ENCODE data around the gene FETUB.
"Not testable (repeated sequence)": the region's sequence is repeated elsewhere in the genome, so short reads cannot be mapped to it uniquely, and the experiment has no call there.

The FETUB gene

GRCh38 chr3:186670155-186670554 is 30.0 kb downstream of the FETUB start:
- no peak overlapping the region for H3K4me3 ChIP-seq (ENCODE audit: low read depth, low read length)
- DNase-seq (ENCODE audit: low read depth), result no peak
- no peak for TF ChIP-seq CTCF (conservative IDR thresholded peaks at IDR 0.05; ENCODE audit: low read depth, low read length)

- H3K4me3 ChIP-seq (ENCODE audit: low read depth, low read length), result no peak overlapping the region
- DNase-seq (ENCODE audit: low read depth), result no peak
- no peak for TF ChIP-seq CTCF (conservative IDR thresholded peaks at IDR 0.05; ENCODE audit: low read depth, low read length)
Measured at GRCh38 chr3:186671051-186671450, 30.9 kb downstream of the FETUB start.

DNA sequence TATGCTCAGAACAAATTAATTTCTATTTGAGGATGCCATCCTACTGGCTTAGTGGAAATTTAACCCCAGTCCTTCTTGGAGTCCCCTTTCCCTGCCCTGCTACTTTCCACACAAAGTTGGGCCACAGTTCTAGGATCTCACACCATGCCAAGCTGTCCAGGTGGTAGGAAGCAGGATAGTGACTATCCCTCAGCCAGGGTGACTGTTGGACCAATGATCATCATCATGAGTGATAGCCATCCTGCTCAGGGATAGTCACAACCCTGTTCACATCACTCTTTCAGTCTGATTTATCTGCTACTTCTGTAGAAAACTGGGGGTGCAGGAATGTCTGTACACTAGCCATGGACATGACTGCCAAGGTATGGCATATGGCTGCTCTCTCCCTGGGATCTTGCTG is 38.4 kb downstream of the FETUB start:
- no peak for TF ChIP-seq CTCF (conservative IDR thresholded peaks at IDR 0.05; ENCODE audit: low read depth, low read length)
- no peak for DNase-seq (ENCODE audit: low read depth)
- no peak overlapping the region for H3K4me3 ChIP-seq (ENCODE audit: low read depth, low read length)

DNA sequence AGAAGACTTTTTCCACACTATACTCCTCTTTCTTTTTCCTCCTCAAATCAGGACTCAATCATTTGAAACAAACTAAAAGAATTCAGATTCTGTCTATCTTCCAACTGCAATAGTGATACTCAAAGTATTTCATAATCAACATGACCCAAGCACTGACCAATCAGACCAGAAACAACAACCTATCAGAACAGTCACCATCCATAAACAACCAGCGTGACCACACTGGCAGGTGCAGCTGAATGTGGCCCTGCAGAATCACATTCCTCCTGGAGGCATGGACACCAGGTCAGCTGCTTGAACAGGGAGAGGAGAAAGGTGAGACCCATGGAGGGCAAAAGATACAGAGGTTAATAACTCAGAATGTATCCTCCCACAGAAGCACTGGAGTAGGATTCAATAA is 39.0 kb downstream of the FETUB start:
- H3K4me3 ChIP-seq (ENCODE audit: low read depth, low read length), result no peak overlapping the region
- no peak for DNase-seq (ENCODE audit: low read depth)
- TF ChIP-seq CTCF (conservative IDR thresholded peaks at IDR 0.05; ENCODE audit: low read depth, low read length), result no peak

GRCh38 chr3:186680869-186681268 is 40.7 kb downstream of the FETUB start:
- H3K4me3 ChIP-seq (ENCODE audit: low read depth, low read length), result no peak overlapping the region
- no peak for DNase-seq (ENCODE audit: low read depth)
- no peak for TF ChIP-seq CTCF (conservative IDR thresholded peaks at IDR 0.05; ENCODE audit: low read depth, low read length)

GRCh38 chr3:186682812-186683211 is 42.6 kb downstream of the FETUB start:
- no peak for TF ChIP-seq CTCF (conservative IDR thresholded peaks at IDR 0.05; ENCODE audit: low read depth, low read length)
- no peak overlapping the region for H3K4me3 ChIP-seq (ENCODE audit: low read depth, low read length)
- no peak for DNase-seq (ENCODE audit: low read depth)

DNA sequence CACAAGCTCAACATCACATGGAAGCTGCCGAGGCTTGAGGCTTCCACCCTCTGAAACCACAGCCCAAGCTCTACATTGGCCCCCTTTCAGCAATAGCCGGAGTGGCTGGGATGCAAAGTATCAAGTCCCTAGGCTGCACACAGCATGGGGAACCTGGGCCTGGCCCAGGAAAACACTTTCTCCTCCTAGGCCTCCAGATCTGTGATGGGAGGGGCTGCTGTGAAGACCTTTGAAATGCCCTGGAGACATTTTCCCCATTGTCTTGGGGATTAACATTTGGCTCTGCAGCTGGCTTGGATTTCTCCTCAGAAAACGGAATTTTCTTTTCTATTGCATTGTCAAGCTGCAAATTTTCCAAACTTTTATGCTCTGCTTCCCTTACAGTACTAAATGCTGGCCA is 43.8 kb downstream of the FETUB start:
- H3K4me3 ChIP-seq (ENCODE audit: low read depth, low read length), result no peak overlapping the region
- TF ChIP-seq CTCF (conservative IDR thresholded peaks at IDR 0.05; ENCODE audit: low read depth, low read length), result no peak
- DNase-seq (ENCODE audit: low read depth), result no peak

GRCh38 chr3:186686475-186686874 is 46.3 kb downstream of the FETUB start:
- H3K4me3 ChIP-seq (ENCODE audit: low read depth, low read length); DNase-seq (ENCODE audit: low read depth): not testable (repeated sequence)

Data from choroid plexus epithelial cell (primary cell).